NCI-H1048 (cell line): ENCODE measurements around the gene ST3GAL4.

ENCODE experiments used
- DNase-seq: peaks from one replicate; lab custom pipeline; 2025; lab: John Stamatoyannopoulos, UW

Gene ST3GAL4

GRCh38 chr11:126407682-126408288 lies 52.3 kb downstream of the ST3GAL4 start:
- DNase-seq: no peak

GRCh38 chr11:126408496-126408895 lies 53.0 kb downstream of the ST3GAL4 start:
- no peak for DNase-seq

GRCh38 chr11:126408901-126409619 lies 53.6 kb downstream of the ST3GAL4 start:
- DNase-seq: no peak

- DNase-seq: no peak
Observed at GRCh38 chr11:126409620-126409985, 54.1 kb downstream of the ST3GAL4 start.

- DNase-seq: no peak
Observed at GRCh38 chr11:126410649-126411048, 55.2 kb downstream of the ST3GAL4 start.

GRCh38 chr11:126411971-126412381 lies 56.5 kb downstream of the ST3GAL4 start:
- no peak for DNase-seq

- no peak for DNase-seq
Observed at GRCh38 chr11:126413426-126413825, 57.9 kb downstream of the ST3GAL4 start.

GRCh38 chr11:126413843-126414405 lies 58.4 kb downstream of the ST3GAL4 start:
- DNase-seq: no peak

GRCh38 chr11:126414615-126415014 lies 59.1 kb downstream of the ST3GAL4 start:
- DNase-seq: no peak

GRCh38 chr11:126415128-126415527 lies 59.6 kb downstream of the ST3GAL4 start:
- DNase-seq: no peak

- no peak for DNase-seq
Observed at GRCh38 chr11:126415669-126416420, 60.4 kb downstream of the ST3GAL4 start.

GRCh38 chr11:126416542-126417090 lies 61.1 kb downstream of the ST3GAL4 start:
- peak; percentile 71 for DNase-seq

GRCh38 chr11:126417091-126417862 lies 61.8 kb downstream of the ST3GAL4 start:
- DNase-seq: no peak

GRCh38 chr11:126418887-126419286 lies 63.4 kb downstream of the ST3GAL4 start:
- no peak for DNase-seq

- no peak for DNase-seq
Observed at GRCh38 chr11:126419801-126420697, 64.6 kb downstream of the ST3GAL4 start.

- no peak for DNase-seq
Observed at GRCh38 chr11:126420698-126421256, 65.3 kb downstream of the ST3GAL4 start.

GRCh38 chr11:126421271-126421671 lies 65.8 kb downstream of the ST3GAL4 start:
- DNase-seq: no peak

GRCh38 chr11:126422446-126422845 lies 67.0 kb downstream of the ST3GAL4 start:
- no peak for DNase-seq

GRCh38 chr11:126423154-126423553 lies 67.7 kb downstream of the ST3GAL4 start:
- DNase-seq: no peak

GRCh38 chr11:126423743-126424142 lies 68.3 kb downstream of the ST3GAL4 start:
- no peak for DNase-seq
